Mammary epithelial cell (primary cell): Measurements from ENCODE around the gene INPP4B.

Source experiments
- CTCF ChIP-seq, 2 donors: IDR thresholded peaks in 1 of 2; conservative IDR thresholded peaks in 1 of 2; 2 replicates each; pipeline ENCODE4 v1.5.1; 2011 to 2012; ENCODE audit warnings: inconsistent platforms in 2 of 2, low read length in 2 of 2, mild to moderate bottlenecking in 2 of 2, control low read depth in 1 of 2, low read depth in 1 of 2; ENCODE audit not compliant: insufficient read depth in 1 of 2; ENCODE audit errors: extremely low read depth in 1 of 2
- EZH2 ChIP-seq: IDR thresholded peaks from 2 replicates; pipeline ENCODE4 v1.6.1; 2012; ENCODE audit warnings: low read length, inconsistent platforms, borderline replicate concordance

GRCh38 chr4:142706381-142706780 is 139.7 kb downstream of the INPP4B start:
- no peak for TF ChIP-seq CTCF (conservative IDR thresholded peaks at IDR 0.05 in 1 of 2, IDR thresholded peaks at IDR 0.05 in 1 of 2; ENCODE audit: extremely low read depth in 1 of 2, insufficient read depth in 1 of 2, low read depth in 1 of 2, low read length in 2 of 2)
- TF ChIP-seq EZH2: no peak
